GM18511 (cell line): ENCODE results near the gene ERICH6.
"Not testable (repeated sequence)": the region's sequence is repeated elsewhere in the genome, so short reads cannot be mapped to it uniquely, and the experiment has no call there.

Experiments
- ATAC-seq: cut with Tn5 transposase; IDR thresholded peaks from one replicate; pipeline ENCODE4 v1.9.1; 2021; ENCODE audit warnings: mild to moderate bottlenecking, moderate library complexity; ENCODE audit not compliant: unreplicated experiment

The ERICH6 gene

GRCh38 chr3:150682279-150682678 is 21.4 kb downstream of the ERICH6 start:
- ATAC-seq, result no peak

- peak; percentile 94 for ATAC-seq
Observed at GRCh38 chr3:150681057-150681456, 22.7 kb downstream of the ERICH6 start.

- ATAC-seq, result peak; percentile 20
Observed at GRCh38 chr3:150680562-150680961, 23.2 kb downstream of the ERICH6 start.

- ATAC-seq, result no peak
Observed at GRCh38 chr3:150675587-150675986, 28.1 kb downstream of the ERICH6 start.

- ATAC-seq, result no peak
Observed at GRCh38 chr3:150673966-150674365, 29.8 kb downstream of the ERICH6 start.

- ATAC-seq, result no peak
Observed at GRCh38 chr3:150666167-150666566, 37.6 kb downstream of the ERICH6 start.

- no peak for ATAC-seq
Observed at GRCh38 chr3:150663461-150663860, 40.3 kb downstream of the ERICH6 start.

- no peak for ATAC-seq
Observed at GRCh38 chr3:150662410-150663200, 41.1 kb downstream of the ERICH6 start.

GRCh38 chr3:150656316-150656715 is 47.4 kb downstream of the ERICH6 start:
- ATAC-seq, result no peak

- peak; percentile 82 for ATAC-seq
Observed at GRCh38 chr3:150653110-150653561, 50.6 kb downstream of the ERICH6 start.

- ATAC-seq, result no peak
Observed at GRCh38 chr3:150640256-150640655, 63.5 kb downstream of the ERICH6 start.

- ATAC-seq, result no peak
Observed at GRCh38 chr3:150639262-150639661, 64.5 kb downstream of the ERICH6 start.

GRCh38 chr3:150636258-150636657 is 67.5 kb downstream of the ERICH6 start:
- ATAC-seq, result no peak

- peak; percentile 85 for ATAC-seq
Observed at GRCh38 chr3:150635526-150635925, 68.2 kb downstream of the ERICH6 start.

GRCh38 chr3:150635076-150635475 is 68.6 kb downstream of the ERICH6 start:
- no peak for ATAC-seq

GRCh38 chr3:150631515-150632221 is 72.1 kb downstream of the ERICH6 start:
- ATAC-seq, result no peak

- no peak for ATAC-seq
Observed at GRCh38 chr3:150627557-150627956, 76.2 kb downstream of the ERICH6 start.

- no peak for ATAC-seq
Observed at GRCh38 chr3:150626148-150626930, 77.4 kb downstream of the ERICH6 start.

- no peak for ATAC-seq
Observed at GRCh38 chr3:150623945-150624344, 79.8 kb downstream of the ERICH6 start.

- ATAC-seq, result not testable (repeated sequence)
Observed at GRCh38 chr3:150622955-150623354, 80.8 kb downstream of the ERICH6 start.

- no peak for ATAC-seq
Observed at GRCh38 chr3:150620002-150620689, 83.6 kb downstream of the ERICH6 start.
